ENCODE measurements around the gene EPN3.

Gene EPN3

DNA sequence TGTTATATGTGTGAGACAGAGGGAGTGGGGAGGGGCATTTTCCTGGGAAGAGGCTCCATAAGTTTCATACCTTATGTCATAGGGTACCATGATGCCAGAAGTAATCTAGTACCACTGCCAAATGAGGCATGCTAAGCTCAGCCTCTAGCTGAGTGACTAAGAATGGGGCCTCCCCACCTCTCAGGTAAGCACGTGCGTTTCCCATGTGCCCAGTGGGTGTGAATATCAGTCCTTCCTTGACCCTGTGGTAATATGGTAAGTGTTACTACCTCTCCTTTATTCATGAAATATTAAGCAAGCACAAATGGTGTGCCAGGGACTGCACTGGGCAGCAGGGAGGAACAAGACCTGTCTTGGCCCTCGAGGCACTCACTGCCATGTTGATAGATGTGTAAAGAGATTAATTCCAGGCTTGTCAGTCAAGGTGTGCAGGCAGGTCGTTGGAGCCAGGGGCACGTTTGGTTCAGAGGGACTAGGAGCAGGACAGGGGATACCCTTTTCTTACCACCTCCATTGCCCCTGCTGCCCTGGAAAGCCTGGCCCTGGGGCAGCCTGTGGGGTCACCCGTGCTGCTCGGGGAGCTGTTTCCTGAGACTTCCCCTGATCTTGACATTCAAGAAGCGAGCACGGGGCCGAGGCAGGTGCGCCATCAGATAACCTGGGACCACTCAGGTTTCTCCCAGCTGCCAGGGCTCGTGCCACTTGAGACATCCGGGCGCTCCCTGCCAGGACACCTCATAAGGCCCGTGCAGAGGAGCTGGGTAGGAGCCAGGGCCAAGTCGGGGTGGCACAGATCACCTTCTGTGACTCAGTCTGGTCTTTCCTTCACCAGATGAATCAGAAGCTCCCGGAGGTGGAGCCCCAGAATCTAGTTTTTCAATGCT lies 45.1 kb upstream of the EPN3 start:
- TF ChIP-seq, protein P1, sequence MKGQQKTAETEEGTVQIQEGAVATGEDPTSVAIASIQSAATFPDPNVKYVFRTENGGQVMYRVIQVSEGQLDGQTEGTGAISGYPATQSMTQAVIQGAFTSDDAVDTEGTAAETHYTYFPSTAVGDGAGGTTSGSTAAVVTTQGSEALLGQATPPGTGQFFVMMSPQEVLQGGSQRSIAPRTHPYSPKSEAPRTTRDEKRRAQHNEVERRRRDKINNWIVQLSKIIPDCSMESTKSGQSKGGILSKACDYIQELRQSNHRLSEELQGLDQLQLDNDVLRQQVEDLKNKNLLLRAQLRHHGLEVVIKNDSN (IDR thresholded peaks at IDR 0.05), result no peak
- TF ChIP-seq ZBTB7A (IDR thresholded peaks at IDR 0.05; ENCODE audit: low read depth), result no peak
- TF ChIP-seq TEAD4 (IDR thresholded peaks at IDR 0.05), result no peak
- TF ChIP-seq TAF1 (IDR thresholded peaks at IDR 0.05; ENCODE audit: low read depth), result no peak
- TF ChIP-seq TCF12 (IDR thresholded peaks at IDR 0.05; ENCODE audit: low read depth), result no peak
- TF ChIP-seq, protein P2, sequence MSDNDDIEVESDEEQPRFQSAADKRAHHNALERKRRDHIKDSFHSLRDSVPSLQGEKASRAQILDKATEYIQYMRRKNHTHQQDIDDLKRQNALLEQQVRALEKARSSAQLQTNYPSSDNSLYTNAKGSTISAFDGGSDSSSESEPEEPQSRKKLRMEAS (IDR thresholded peaks at IDR 0.05), result no peak
- TF ChIP-seq, protein P3, sequence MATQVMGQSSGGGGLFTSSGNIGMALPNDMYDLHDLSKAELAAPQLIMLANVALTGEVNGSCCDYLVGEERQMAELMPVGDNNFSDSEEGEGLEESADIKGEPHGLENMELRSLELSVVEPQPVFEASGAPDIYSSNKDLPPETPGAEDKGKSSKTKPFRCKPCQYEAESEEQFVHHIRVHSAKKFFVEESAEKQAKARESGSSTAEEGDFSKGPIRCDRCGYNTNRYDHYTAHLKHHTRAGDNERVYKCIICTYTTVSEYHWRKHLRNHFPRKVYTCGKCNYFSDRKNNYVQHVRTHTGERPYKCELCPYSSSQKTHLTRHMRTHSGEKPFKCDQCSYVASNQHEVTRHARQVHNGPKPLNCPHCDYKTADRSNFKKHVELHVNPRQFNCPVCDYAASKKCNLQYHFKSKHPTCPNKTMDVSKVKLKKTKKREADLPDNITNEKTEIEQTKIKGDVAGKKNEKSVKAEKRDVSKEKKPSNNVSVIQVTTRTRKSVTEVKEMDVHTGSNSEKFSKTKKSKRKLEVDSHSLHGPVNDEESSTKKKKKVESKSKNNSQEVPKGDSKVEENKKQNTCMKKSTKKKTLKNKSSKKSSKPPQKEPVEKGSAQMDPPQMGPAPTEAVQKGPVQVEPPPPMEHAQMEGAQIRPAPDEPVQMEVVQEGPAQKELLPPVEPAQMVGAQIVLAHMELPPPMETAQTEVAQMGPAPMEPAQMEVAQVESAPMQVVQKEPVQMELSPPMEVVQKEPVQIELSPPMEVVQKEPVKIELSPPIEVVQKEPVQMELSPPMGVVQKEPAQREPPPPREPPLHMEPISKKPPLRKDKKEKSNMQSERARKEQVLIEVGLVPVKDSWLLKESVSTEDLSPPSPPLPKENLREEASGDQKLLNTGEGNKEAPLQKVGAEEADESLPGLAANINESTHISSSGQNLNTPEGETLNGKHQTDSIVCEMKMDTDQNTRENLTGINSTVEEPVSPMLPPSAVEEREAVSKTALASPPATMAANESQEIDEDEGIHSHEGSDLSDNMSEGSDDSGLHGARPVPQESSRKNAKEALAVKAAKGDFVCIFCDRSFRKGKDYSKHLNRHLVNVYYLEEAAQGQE (IDR thresholded peaks at IDR 0.05; ENCODE audit: low read depth), result no peak
- TF ChIP-seq YY1 (IDR thresholded peaks at IDR 0.05; ENCODE audit: low read depth), result no peak
- no peak for TF ChIP-seq NFIC (IDR thresholded peaks at IDR 0.05)
- TF ChIP-seq CREB1 (IDR thresholded peaks at IDR 0.05; ENCODE audit: low read depth), result no peak
- no peak for TF ChIP-seq FOXM1 (IDR thresholded peaks at IDR 0.05; ENCODE audit: borderline replicate concordance, low read depth)
- no peak for TF ChIP-seq EGR1 (IDR thresholded peaks at IDR 0.05)
- TF ChIP-seq CEBPB (IDR thresholded peaks at IDR 0.05), result no peak

DNA sequence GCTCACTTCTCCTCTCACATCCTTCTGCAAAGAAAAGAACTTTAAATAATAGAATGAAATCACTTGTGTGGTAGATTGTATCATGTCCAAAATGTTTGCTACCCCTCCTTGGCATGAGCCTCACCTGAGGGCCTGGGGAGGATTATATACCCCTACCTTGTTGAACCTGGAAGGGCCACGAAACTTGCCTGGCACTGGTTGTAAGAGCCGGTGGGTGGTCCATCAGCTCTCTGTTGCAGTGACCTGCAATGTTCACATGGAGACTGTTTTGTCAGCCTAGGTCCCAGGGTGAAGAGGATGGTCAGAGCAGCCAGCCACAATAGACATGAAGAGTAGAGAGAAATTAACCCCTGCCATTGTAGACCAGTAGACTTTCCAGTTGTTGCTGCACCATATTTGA lies 43.7 kb upstream of the EPN3 start:
- TF ChIP-seq RAD21 (IDR thresholded peaks at IDR 0.05; ENCODE audit: low read depth), result no peak
- TF ChIP-seq TAF1 (IDR thresholded peaks at IDR 0.05; ENCODE audit: low read depth), result no peak
- no peak for TF ChIP-seq CREB1 (IDR thresholded peaks at IDR 0.05; ENCODE audit: low read depth)
- TF ChIP-seq, protein P3 (IDR thresholded peaks at IDR 0.05; ENCODE audit: low read depth), result no peak
- TF ChIP-seq FOXM1 (IDR thresholded peaks at IDR 0.05; ENCODE audit: borderline replicate concordance, low read depth), result no peak
- no peak for TF ChIP-seq NFIC (IDR thresholded peaks at IDR 0.05)
- TF ChIP-seq YY1 (IDR thresholded peaks at IDR 0.05; ENCODE audit: low read depth), result no peak
- TF ChIP-seq EGR1 (IDR thresholded peaks at IDR 0.05), result no peak
- TF ChIP-seq EP300 (IDR thresholded peaks at IDR 0.05; ENCODE audit: borderline replicate concordance), result no peak
- TF ChIP-seq CEBPB (IDR thresholded peaks at IDR 0.05), result no peak
- TF ChIP-seq, protein P2 (IDR thresholded peaks at IDR 0.05), result no peak
- TF ChIP-seq TEAD4 (IDR thresholded peaks at IDR 0.05), result no peak
- TF ChIP-seq, protein P1 (IDR thresholded peaks at IDR 0.05), result no peak
- TF ChIP-seq ZBTB7A (IDR thresholded peaks at IDR 0.05; ENCODE audit: low read depth), result no peak
- no peak for TF ChIP-seq TCF12 (IDR thresholded peaks at IDR 0.05; ENCODE audit: low read depth)

DNA sequence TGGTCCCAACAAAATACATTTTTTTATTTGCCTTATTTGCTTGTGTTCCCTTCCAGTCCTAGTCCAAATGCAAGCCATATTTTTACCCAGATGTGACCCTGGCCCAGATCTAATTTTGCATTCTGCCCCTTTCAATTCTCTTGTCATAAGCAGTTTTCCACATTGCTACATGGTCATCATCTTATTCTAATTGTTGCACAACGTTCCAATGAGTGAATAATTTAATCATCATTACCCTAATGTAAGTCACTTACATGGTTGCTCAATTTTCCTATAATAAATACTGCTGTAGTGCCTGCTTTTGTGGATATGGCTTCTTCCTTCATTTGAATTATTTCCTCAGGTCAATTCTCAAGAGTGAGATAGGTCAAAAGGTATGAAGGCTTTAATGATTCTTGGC lies 41.0 kb upstream of the EPN3 start:
- TF ChIP-seq YY1 (IDR thresholded peaks at IDR 0.05; ENCODE audit: low read depth) (no peak), CEBPB (IDR thresholded peaks at IDR 0.05) (no peak), CREB1 (IDR thresholded peaks at IDR 0.05; ENCODE audit: low read depth) (no peak), TAF1 (IDR thresholded peaks at IDR 0.05; ENCODE audit: low read depth) (no peak), EGR1 (IDR thresholded peaks at IDR 0.05) (no peak), EP300 (IDR thresholded peaks at IDR 0.05; ENCODE audit: borderline replicate concordance) (no peak), RAD21 (IDR thresholded peaks at IDR 0.05; ENCODE audit: low read depth) (no peak), ZBTB7A (IDR thresholded peaks at IDR 0.05; ENCODE audit: low read depth) (no peak), TEAD4 (IDR thresholded peaks at IDR 0.05) (no peak), TCF12 (IDR thresholded peaks at IDR 0.05; ENCODE audit: low read depth) (no peak), FOXM1 (IDR thresholded peaks at IDR 0.05; ENCODE audit: borderline replicate concordance, low read depth) (no peak), NFIC (IDR thresholded peaks at IDR 0.05) (no peak)
- TF ChIP-seq, protein P3 (IDR thresholded peaks at IDR 0.05; ENCODE audit: low read depth), result no peak
- TF ChIP-seq, protein P2 (IDR thresholded peaks at IDR 0.05), result no peak
- TF ChIP-seq, protein P1 (IDR thresholded peaks at IDR 0.05), result no peak

All from Ishikawa (cell line).